Colon (tissue), 2 donors: ENCODE data around the gene AP1M2.
"Not testable (repeated sequence)": the region's sequence is repeated elsewhere in the genome, so short reads cannot be mapped to it uniquely, and the experiment has no call there.

Experiments
- FAIRE-seq: peaks from 2 replicates; lab custom pipeline; 2012; peaks lifted over from hg19 to GRCh38; lab: Jason Lieb, UNC
- donor health status: control.
- donor health status: control.

Gene AP1M2

DNA sequence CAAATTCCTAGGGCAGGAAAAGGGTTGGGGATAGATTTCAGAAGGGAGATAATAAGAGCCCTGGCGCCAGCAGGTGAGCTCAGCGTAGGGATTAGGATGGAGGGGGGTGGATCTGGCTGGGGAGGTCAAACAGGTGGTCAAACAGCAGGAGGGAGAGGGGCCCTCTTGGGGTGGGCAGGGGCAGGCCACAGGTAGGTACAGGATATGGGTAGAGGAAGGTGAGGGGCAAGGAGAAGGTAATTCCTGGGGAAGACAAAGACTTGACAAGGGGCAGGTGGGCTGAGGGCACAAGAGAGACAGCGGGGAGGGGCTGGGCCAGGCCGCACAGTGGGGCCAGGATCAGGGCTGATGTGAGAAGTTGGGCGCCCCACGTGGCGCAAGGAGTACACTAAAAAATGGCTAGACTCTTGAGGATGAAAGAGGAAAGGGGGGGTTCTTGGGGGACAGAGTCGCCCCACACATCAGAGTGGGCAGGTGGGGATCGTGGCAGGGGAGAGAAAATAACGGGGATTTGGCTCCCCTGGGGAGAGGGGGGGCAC, 22.0 kb downstream of the AP1M2 start:
- FAIRE-seq: no peak

DNA sequence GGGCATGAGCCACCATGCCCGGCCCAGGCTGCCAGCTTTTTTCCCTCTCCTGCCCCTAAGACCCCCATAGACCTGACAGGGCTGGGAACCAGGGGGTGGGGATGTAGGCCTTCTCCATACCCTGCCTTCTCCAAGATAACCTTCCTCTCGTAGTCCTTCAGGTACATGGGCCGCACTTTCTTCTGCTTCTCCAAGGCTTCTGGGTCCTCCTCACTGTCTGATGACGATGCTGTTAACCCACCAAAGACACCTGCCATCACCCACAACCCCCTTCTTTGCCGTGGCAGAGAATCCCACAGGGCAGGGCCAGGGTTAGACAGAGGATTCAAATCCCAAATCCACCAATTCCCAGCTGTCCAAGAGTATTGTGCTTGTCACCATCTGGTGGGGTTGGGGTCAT, 24.5 kb downstream of the AP1M2 start:
- no peak for FAIRE-seq

DNA sequence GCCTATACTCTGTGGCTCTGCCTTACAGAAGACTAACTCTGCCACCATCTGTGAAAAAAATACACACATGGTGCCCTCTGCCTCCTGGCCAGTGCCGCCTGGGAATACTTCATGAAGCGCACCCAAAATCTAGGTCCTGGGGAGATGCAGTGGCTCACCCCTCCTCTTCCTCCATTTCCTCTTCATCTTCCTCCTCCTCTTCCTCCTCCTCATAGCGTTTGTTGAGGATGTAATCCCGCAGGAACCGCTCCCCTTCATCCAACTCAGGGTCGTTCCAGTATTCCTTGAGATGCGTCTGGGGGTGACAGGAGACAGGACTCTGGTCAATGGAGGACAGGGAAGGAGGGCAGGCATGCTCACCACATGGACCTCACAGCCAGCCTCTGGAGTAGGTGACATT, 27.0 kb downstream of the AP1M2 start:
- no peak for FAIRE-seq

DNA sequence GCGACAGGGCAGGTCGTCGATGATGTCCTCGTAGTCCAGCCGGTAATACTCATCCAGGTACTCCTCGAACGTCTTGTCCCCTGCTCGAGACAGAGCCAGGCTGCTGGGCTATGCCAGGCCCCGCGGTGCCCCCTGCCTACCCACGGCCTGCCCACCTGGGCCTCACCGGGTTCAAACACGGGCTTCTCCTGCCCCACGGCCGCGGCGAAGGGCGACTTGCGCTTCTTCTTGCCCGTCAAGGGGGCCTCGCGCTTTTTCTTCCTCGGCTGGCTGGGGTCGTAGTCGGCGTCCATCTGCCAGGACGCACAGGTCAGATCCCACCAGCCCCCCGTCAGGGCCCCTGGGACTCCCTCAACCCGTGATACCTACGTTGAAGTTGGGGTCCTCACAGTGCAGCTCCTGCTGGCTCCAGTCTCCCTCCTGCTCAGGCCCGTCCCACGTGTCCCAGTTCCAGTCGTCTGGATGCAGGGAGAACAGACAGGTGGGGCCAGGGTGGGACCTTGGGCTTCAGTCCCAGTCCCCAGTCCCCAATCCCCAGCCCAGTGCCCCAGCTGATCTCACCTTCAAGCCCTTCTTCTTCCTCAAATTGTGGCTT, 29.4 kb downstream of the AP1M2 start:
- no peak for FAIRE-seq

DNA sequence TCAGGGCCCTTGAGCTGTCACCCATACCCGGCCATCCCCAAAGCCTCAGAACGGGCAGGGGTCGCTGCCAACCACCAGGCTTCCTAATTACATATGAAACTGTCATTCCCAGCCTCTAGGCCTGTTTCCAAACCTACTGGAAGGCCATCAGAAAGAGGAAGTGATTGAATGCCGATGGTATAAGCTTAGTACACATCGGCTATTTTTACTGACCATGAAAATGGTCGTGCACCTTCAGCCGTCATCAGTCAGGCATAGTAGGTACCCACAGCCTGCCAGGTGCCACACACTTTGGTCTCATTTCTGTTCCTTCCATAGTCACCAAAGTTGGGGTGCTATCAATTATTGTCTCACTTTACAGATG, 31.5 kb downstream of the AP1M2 start:
- FAIRE-seq: no peak

DNA sequence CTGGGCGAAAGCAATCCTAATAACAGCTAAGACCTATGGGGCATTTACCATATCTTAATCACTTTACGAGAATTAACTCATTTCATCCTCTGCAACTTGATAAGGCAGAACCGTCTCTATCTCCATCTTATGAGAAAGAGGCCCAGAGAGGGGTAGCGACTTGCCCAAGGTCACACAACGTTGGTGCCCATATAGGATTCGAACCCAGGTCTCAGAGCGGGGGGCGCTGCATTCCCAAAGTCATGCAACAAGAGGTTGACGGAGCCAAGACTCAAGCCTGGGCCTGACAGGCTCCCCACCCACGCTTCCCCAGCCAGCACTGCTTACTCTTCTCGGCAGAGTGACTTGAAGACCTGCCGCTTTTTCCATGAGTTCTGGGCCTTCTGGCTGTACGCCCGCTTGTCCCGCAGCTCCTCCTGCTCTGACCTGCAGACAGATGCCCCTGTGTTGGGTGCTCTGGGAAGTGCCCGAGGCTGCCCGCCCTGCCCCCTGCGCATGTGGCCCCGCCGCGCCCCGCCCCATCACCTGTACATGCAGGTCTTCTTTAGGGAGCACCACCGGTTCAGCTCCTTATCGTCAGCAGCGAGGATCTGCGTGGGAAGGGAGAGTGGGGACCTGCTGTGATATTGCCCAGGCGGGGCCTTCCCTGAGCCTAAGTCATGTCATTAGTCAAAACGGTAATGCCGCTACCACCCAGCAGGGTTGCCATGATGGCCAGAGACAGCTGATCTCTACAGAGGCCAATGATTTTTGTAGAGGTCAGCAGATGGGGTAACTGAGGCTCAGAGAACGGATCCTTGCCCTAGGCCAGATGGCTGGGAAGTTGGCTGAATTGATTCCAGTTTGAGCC, 32.1 kb downstream of the AP1M2 start:
- no peak for FAIRE-seq

DNA sequence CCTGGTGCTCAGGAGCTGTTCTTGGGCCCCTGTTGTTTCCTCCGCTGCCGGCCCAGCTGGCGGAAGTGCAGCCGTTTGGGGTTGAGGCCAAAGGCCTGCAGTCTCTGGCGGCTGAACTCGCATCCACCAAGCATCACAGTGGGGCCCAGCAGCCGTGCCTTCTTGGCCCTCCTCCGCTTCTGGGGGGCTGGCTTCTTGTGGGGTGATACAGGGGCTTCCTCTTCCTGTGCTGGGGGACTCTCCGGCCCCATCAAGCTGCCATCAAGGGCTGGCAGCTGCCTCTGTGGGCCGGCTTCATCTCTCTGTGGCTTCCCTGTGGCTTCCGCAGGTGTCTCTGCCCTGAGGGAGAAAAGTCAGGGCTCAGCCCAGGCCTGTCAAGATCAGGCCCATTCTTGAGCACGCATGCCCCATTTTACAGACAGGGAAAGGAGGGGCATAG, 33.1 kb downstream of the AP1M2 start:
- FAIRE-seq: no peak

DNA sequence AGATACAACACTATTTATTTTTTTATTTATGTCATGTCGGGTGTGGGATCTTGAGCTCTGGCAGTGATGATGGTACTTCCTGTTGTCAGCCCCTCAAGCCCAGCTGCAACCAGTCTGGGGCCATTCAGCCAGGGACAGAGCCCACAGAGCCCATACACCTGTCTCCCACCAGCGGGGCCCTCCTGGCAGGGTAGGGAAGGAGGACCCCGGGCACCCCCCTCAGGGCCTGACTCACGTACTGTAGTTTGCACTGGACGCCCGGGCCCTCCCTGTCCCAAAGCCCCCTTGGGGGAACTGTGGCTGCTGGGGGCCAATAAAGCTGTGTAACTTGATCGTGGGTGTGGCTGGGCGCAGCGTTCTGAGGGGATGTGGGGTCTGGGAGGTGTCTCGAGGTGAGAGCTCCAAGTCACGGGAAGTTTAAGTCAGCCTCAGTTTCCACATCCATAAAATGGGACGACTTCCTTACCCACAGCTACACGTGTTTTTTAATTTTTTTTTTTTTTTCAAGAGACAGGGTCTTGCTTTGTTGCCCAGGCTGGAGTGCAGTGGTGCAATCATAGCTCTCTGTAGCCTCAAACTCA, 33.9 kb downstream of the AP1M2 start:
- FAIRE-seq: no peak

DNA sequence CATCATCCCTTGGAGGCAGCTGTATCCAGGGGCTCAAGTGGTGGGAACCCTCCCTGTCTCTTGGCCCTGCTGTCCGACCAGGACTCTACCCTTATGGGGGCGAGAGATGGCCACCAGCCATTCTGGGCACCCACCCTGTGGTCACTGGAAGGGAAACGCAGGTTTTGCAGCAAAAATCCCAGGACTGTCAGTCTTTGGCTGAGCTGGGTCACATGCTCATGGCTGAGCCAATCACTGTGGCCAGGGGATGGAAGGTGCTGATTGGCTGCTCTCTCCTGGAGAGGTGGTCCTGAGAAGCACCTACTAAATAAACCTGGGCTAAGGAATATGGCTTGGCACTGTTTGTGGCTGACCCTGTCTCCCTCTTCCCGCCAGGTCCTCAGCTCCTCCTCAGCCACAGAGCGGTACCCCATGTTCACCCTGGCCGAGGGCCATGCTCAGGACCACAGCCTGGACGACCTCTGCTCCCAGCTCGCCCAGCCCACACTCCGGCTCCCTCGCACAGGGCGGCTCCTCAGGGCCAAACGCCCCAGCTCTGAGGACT, 34.5 kb downstream of the AP1M2 start:
- no peak for FAIRE-seq

DNA sequence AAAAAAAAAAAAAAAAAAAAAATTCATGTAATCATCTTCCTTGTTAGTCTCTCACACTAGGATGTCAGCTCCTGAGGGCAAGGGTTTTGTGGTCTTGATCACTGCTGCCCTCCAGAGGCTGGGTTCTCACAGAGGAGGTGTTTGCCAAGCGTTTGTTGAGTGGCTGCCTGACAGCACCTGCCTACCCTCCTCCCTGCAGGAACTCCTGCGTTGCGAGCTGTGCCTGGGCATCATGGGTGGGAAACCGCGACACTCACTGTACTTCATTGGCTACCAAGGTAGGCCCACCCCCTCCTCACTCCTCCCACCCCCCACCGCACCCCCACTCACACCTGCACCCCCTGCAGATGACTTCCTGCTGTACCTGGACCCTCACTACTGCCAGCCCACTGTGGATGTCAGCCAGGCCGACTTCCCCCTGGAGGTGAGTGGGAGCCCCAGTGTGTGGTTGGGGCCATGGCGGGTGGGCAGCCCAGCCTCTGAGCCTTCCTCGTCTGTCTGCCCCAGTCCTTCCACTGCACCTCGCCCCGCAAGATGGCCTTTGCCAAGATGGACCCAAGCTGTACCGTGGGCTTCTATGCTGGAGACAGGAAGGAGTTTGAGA, 35.3 kb downstream of the AP1M2 start:
- no peak for FAIRE-seq

DNA sequence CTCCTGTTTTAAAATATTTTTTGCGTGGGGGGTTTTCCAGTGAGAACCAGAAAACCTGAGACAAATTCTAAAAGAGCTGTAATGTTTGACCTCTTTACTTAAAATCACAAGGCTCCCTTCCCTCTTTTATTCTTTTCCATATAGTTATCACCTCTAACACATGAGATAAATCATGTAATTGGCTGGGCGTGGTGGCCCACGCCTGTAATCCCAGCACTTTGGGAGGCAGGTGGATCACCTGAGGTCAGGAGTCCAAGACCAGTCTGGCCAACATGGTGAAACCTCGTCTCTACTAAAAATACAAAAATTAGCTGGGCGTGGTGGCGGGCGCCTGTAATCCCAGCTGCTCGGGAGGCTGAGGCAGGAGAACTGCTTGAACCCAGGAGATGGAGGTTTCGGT, 36.1 kb downstream of the AP1M2 start:
- not testable (repeated sequence) for FAIRE-seq

DNA sequence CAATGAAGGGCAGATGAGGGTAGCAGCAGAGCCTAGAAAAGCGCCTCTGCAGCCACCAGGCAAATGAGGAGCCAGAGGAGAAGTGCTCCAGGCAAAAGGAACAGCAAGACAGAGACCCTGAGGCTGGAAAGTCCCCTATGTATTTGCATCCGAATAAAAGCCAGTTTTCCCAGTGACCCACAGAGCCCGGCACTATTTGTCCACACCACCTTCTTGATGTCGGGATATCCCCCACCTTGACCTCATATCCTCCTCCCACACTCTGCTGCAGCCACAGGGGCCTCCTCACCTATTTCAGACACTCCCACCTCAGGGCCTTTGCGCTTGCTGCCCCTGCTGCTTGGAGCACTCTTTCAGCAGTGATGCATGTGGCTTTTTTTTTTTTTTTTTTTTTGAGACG, 36.8 kb downstream of the AP1M2 start:
- no peak for FAIRE-seq

DNA sequence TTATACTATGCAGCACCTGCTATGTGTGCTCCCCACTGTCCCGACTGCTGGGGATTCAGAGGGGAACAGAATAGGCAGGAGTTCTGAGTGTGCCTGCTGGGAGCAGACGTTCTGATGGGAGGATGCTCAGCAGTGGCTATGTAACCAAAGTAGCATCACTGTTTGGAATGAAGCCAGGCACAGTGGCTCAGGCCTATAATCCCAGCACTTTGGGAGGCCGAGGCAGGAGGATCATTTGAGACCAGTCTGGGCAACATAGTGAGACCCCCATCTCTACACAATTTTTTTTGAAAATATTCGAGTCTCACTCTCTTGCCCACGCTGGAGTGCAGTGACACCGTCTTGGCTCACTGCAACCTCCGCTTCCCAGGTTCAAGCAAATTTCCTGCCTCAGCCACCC, 37.4 kb downstream of the AP1M2 start:
- FAIRE-seq: no peak

DNA sequence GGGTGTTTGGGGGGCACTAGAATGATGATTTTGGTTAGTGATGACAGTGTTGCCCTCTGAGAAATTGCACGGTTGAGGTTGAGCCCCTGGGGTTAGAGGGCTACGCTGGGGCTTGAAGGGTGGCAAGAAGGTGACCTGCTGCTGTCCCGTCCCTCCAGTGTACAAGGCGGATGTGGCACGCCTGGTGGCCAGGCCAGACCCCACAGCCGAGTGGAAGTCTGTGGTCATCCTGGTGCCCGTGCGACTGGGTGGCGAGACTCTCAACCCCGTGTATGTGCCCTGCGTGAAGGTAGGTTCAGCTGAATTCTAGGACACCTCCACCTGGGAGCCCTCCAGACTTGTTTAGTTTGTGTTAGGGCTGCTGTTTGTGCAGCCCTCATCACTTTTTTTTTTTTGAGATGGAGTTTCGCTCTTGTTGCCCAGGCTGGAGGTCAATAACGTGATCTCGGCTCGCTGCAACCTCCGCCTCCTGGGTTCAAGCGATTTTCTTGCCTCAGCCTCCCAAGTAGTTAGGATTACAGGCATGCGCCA, 38.3 kb downstream of the AP1M2 start:
- no peak for FAIRE-seq

DNA sequence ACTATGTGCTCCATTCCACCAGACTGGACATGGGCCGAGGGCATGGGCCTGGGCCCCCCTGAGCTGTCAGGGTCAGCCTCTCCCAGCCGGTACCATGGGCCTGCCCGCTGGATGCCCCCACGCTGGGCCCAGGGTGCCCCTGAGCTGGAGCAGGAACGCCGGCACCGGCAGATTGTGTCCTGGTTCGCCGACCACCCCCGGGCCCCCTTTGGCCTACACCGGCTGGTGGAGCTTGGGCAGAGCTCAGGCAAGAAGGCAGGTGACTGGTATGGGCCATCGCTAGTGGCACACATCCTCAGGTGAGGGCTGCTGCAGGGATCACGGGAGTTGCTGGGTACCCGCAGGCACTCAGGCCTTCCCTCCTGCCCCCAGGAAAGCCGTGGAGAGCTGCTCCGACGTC, 40.3 kb downstream of the AP1M2 start:
- FAIRE-seq: no peak

DNA sequence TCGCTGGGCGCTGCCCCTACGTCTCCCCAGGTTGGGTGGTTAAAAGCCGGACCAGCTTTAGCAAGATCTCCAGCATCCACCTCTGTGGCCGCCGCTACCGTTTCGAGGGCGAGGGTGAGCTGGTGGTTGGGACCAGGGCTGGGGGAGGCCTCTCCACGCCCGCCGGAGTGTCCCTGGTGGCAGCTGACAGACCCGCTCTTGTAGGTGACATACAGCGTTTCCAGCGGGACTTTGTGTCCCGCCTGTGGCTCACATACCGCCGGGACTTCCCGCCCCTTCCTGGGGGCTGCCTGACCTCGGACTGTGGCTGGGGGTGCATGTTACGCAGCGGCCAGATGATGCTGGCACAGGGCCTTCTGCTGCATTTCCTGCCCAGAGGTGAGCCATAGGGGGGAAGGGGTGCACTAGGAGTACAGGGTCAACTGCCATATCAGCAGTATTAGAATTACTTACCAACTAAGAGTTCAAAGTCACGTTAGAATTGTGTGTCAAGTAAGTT, 42.3 kb downstream of the AP1M2 start:
- FAIRE-seq: no peak

DNA sequence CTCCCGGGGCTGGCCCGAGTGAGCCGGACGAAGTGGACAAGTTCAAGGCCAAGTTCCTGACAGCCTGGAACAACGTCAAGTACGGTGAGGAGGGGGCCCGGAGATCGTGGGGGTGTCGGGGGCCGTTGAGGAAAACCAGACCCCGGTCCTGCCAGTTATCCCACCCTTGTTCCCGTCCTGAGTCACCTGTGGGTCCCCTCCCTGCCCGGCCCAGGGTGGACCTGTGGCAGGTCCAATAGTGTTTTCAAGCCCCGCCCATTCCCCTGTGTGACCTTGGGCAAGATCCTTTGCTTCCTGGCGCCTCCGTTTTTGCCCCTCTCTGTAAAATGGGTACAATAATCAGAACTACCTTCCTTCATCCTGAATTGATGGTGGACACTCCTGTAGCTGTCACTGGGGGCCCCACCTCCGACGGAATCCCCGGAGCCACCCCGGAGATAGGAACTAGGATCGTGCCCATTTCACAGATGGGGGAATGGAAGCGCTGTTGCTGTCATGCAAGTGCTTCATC, 42.8 kb downstream of the AP1M2 start:
- no peak for FAIRE-seq

DNA sequence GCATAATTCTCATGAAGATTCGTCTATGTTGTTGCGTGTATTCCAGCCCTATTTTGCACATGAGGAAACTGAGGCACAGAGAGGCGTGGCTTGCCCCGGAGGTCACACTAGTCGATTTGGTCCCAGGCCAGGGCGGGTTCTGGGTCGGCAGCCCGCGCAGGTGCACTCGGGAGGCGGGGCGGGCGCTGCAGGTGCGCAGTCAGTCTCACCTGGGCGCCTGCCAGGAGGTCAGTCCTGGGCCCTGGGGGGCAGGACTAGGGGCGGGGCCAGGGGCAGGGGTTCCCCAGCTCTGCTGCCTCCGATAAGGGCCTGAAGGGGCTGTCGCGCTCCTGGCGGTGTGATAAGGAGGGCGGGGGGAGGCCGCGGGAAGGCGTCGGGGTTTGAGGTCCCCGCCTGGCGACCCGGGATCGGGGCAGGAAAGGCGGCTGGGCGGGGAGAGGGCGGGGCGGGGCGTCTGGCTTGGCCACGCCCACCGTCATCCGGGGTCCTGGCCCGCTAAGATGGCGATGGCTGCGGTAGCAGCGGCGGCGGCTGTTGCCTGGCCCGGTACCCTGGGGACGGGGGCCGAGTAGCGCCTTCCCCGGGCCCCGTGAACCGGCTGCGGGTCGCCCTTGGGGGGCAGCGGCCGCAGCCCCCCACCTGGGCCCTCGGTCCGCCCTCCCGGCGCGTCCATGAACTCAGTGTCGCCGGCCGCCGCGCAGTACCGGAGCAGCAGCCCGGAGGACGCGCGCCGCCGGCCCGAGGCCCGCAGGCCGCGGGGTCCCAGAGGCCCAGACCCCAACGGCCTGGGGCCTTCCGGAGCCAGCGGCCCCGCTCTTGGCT, 43.5 kb downstream of the AP1M2 start, which contains the start of gene ATG4D:
Gene ATG4D (plus strand): TSS at position 485 of the 822 bp plus-strand sequence. CDS start 187 bp downstream, at position 672.
- FAIRE-seq: no peak

DNA sequence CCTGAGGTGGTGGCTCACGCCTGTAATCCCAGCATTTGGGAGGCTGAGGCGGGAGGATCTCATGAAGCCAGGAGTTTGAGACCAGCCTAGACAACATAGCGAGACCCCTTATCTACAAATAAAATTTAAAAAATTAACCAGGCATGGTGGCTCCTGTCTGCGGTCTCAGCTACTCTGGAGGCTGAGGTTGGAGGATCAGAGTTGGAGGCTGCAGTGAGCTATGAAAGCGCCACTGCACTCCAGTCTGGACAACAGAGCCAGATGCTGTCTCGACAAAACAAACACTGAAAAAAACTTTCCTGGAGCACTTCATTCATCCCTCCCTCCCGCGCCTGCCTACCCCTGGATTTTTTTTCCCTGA, 44.1 kb downstream of the AP1M2 start:
- FAIRE-seq: no peak

DNA sequence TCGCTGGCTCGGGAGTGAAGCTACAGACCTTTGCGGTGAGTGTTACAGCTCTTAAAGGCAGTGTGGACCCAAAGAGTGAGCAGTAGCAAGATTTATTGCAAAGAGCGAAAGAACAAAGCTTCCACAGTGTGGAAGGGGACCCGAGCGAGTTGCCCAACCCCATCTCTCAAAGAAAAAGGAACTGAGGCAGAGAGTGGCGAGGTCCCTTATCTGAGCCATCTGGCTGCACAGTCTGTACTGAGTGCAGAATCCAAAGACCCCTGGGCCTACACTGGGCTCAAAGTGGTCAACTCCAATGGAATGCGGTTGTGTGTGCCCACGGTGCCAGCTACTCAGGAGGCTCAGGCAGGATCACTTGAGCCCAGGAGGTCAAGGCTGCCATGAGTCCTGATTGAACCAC, 48.1 kb downstream of the AP1M2 start:
- FAIRE-seq: not testable (repeated sequence)
